Breast epithelium (tissue), 4 donors: Measurements from ENCODE around the gene CCDC180. TPM values are rescaled to one million over a fixed set of nuclear protein-coding genes. Genes with fewer than 3 reads are reported as not detected.

Source experiments
- DNase-seq, 2 donors: peaks; one replicate each; pipeline ENCODE4 v3.0.0-alpha.2; 2019; ENCODE audit warnings: low spot score in 2 of 2
- H3K27ac ChIP-seq, 2 donors: fragments of 200-600 bp; sonication (generic) in 1 of 2; one replicate each; pipeline ENCODE4 v1.5.1; 2016 to 2019; ENCODE audit warnings: mild to moderate bottlenecking in 1 of 2
- H3K27me3 ChIP-seq, 2 donors: fragments of 200-600 bp; sonication (generic) in 1 of 2; one replicate each; pipeline versions ENCODE4 v1.5.1 to v1.6.0; 2017 to 2019; ENCODE audit warnings: control low read depth in 1 of 2, mild to moderate bottlenecking in 1 of 2
- H3K36me3 ChIP-seq: fragments of 200-600 bp; one replicate; pipeline ENCODE4 v1.5.1; 2019
- H3K4me1 ChIP-seq, 2 donors: fragments of 200-600 bp; sonication (generic); one replicate each; pipeline ENCODE4 v1.5.1; 2016 to 2019; ENCODE audit warnings: control low read depth in 1 of 2
- H3K4me3 ChIP-seq, 3 donors: fragments of 200-600 bp; sonication (generic); 1 replicate in 2 of 3; 2 replicates in 1 of 3; pipeline ENCODE4 v1.5.1; 2016 to 2019; ENCODE audit warnings: mild to moderate bottlenecking in 3 of 3, moderate library complexity in 2 of 3
- H3K9me3 ChIP-seq, 2 donors: fragments of 200-600 bp; sonication (generic) in 1 of 2; one replicate each; pipeline ENCODE4 v1.5.1; 2016 to 2019; ENCODE audit warnings: control low read depth in 1 of 2
- POLR2A ChIP-seq: fragments of 450-650 bp; IDR thresholded peaks from one replicate; pipeline ENCODE4 v1.6.1; 2016; ENCODE audit warnings: antibody characterized with exemption, mild to moderate bottlenecking, moderate library complexity
- POLR2AphosphoS5 ChIP-seq, 3 donors: sonication (generic); formaldehyde crosslinking; IDR thresholded peaks; one replicate each; pipeline ENCODE4 v1.6.1; 2017; ENCODE audit warnings: antibody characterized with exemption in 3 of 3
- intact Hi-C: fragments of 100-400 bp; cut with DNase I; formaldehyde crosslinking; loops from one replicate; pipeline ENCODE4 v1.15.1; 2023; ENCODE audit warnings: low total_unique reads
- total RNA-seq, 3 donors: library from RNA; depleted of rRNA; stranded (reverse); fragments of >200 nt; gene quantifications; one replicate each; pipeline ENCODE4 v1.1.0, GENCODE V29; 2016
- TF ChIP-seq, protein P1 (sequence below), 3 donors: fragments of 450-650 bp; IDR thresholded peaks; one replicate each; pipeline ENCODE4 v1.5.1; 2016 to 2017; ENCODE audit warnings: antibody characterized with exemption in 3 of 3, mild to moderate bottlenecking in 3 of 3, moderate library complexity in 3 of 3

The CCDC180 gene
- total RNA-seq, 3 donors from 2014 or later, result 5.4 to 10.6 (median 8.2) TPM

DNA sequence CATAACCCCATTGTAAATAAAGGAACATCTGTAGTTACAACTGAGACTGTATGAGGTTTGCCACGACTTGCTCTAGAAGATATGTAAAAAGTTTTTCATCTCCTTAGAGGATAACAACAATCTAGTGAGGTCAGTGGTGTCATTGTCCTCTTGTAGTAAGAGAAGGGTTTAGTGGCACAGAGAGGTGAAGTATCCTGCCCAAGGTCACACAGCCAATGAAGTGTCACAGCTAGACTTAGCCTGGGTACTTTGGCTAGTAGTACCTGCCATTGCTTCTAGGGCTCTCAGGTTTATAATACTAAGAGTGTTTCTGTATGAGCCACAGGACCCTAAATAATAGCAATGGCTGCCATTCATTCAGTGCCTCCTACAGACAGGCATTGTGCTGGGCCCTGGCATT lies 13.8 kb downstream of the CCDC180 start:
- H3K27ac ChIP-seq, result no peak overlapping the region
- H3K4me1 ChIP-seq, result no peaks in the 10 kb centered on the region
- TF ChIP-seq, protein P1, sequence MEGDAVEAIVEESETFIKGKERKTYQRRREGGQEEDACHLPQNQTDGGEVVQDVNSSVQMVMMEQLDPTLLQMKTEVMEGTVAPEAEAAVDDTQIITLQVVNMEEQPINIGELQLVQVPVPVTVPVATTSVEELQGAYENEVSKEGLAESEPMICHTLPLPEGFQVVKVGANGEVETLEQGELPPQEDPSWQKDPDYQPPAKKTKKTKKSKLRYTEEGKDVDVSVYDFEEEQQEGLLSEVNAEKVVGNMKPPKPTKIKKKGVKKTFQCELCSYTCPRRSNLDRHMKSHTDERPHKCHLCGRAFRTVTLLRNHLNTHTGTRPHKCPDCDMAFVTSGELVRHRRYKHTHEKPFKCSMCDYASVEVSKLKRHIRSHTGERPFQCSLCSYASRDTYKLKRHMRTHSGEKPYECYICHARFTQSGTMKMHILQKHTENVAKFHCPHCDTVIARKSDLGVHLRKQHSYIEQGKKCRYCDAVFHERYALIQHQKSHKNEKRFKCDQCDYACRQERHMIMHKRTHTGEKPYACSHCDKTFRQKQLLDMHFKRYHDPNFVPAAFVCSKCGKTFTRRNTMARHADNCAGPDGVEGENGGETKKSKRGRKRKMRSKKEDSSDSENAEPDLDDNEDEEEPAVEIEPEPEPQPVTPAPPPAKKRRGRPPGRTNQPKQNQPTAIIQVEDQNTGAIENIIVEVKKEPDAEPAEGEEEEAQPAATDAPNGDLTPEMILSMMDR (IDR thresholded peaks at IDR 0.05), result no peak
- no peak for TF ChIP-seq POLR2A
- TF ChIP-seq POLR2AphosphoS5 (IDR thresholded peaks at IDR 0.05), result no peak
- no peak overlapping the region for H3K4me3 ChIP-seq
- DNase-seq, result no peak
- no peaks in the 10 kb centered on the region for H3K27me3 ChIP-seq
- intact Hi-C loops, result no loop called here
- peaks cover 5% of the 10 kb centered on the region for H3K36me3 ChIP-seq
- no peaks in the 10 kb centered on the region for H3K9me3 ChIP-seq

DNA sequence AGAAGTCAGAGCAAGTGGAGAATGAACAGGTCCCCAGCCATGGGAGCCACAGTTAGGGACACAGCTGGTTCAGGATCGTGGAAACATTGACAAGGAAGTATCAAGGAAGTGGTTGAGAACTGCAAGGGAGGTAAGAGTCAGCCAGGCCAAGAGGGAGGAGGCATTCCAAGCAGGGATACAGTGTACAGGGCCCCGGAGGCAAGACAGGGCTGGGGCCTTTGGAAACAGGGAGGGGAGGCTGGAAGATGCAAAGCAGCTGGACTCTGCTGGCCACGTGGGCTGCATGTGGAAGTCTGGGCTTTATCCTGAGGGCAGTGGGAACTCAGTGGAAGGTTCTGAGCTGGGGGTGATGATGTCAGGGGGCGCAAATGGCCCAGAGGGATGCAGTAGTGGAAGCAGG lies 14.2 kb downstream of the CCDC180 start:
- DNase-seq, result no peak
- Histone ChIP-seq H3K4me1 (no peaks in the 10 kb centered on the region), H3K27ac (no peak overlapping the region), H3K27me3 (no peaks in the 10 kb centered on the region), H3K4me3 (no peak overlapping the region), H3K36me3 (peaks cover 10% of the 10 kb centered on the region), H3K9me3 (no peaks in the 10 kb centered on the region)
- intact Hi-C loops, result no loop called here
- TF ChIP-seq, protein P1 (IDR thresholded peaks at IDR 0.05), result no peak
- TF ChIP-seq POLR2A, result no peak
- no peak for TF ChIP-seq POLR2AphosphoS5 (IDR thresholded peaks at IDR 0.05)

DNA sequence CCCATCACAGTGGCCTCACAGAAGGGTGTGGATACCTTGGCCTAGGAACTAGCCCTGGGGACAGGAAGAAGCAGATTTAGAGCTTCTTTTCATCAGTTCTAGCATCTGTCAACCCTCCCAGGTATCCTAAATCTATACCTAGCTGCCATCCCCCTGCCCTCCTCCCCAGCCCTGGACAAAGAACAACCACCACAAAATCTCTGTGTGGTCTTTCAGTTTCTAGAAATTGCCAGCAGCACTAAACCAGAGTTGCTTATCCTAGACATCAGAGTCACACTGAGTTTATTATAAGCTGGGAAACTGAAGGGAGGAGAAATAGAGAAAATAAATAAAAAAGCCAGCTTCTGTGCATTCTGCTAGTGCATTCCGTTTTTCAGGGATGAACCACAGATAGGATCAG lies 14.6 kb downstream of the CCDC180 start:
- Histone ChIP-seq H3K4me1 (no peaks in the 10 kb centered on the region), H3K27ac (no peak overlapping the region), H3K9me3 (no peaks in the 10 kb centered on the region), H3K4me3 (no peak overlapping the region), H3K36me3 (peaks cover 7% of the 10 kb centered on the region), H3K27me3 (no peaks in the 10 kb centered on the region)
- DNase-seq, result no peak
- intact Hi-C loops, result no loop called here
- no peak for TF ChIP-seq POLR2A
- TF ChIP-seq, protein P1 (IDR thresholded peaks at IDR 0.05), result no peak
- no peak for TF ChIP-seq POLR2AphosphoS5 (IDR thresholded peaks at IDR 0.05)

DNA sequence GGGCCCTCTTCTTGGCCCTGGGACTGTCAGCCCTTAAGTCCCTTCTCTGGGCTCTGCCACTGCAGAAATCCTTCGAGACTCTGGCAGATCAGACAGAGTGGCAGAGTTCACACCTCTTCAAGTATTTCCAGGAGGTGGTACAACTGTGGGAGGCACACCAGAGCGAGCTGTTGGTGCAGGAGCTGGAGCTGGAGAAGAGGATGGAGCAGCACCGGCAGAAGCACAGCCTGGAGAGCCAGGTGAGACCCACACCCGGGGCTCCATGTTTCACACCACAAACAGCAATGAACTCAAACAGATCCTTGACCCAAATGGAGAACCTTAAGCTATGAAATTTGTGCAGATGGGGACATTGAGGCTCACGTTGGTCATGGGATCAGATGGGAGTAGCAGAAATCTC lies 17.5 kb downstream of the CCDC180 start:
- no peak overlapping the region for H3K4me3 ChIP-seq
- DNase-seq, result no peak
- TF ChIP-seq POLR2A (no peak), POLR2AphosphoS5 (IDR thresholded peaks at IDR 0.05) (no peak)
- TF ChIP-seq, protein P1 (IDR thresholded peaks at IDR 0.05), result no peak
- H3K9me3 ChIP-seq, result no peaks in the 10 kb centered on the region
- intact Hi-C loops, result no loop called here
- H3K4me1 ChIP-seq, result no peaks in the 10 kb centered on the region
- H3K27ac ChIP-seq, result no peak overlapping the region
- peaks cover 6% of the 10 kb centered on the region for H3K36me3 ChIP-seq
- H3K27me3 ChIP-seq, result no peaks in the 10 kb centered on the region

DNA sequence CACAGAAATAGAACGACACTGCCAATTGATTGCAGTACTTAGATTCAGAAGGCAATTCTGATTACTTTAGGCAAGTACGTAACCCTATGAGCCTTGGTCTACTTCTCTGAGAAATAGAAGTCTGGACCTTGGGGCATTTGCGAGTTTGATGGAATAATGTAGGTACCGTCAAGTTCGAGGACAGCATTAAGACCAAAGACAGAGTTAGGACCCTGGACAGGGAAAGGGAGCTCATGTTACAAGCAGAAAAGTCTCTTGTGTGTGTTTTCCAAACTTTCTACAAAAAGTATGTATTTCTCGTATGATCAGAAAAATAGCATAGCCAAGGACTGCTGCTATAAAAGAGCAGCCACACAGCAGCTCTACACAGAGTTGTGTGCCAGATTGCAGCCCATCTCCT lies 20.1 kb downstream of the CCDC180 start:
- Histone ChIP-seq H3K27ac (no peak overlapping the region), H3K36me3 (peaks cover 6% of the 10 kb centered on the region), H3K4me1 (no peaks in the 10 kb centered on the region), H3K27me3 (no peaks in the 10 kb centered on the region), H3K9me3 (peaks cover 0 to 8% of the 10 kb centered on the region in 2 donors), H3K4me3 (no peak overlapping the region)
- intact Hi-C loops, result no loop called here
- TF ChIP-seq, protein P1 (IDR thresholded peaks at IDR 0.05), result no peak
- TF ChIP-seq POLR2AphosphoS5 (IDR thresholded peaks at IDR 0.05) (no peak), POLR2A (no peak)
- DNase-seq, result no peak
